Loucy (cell line): Measurements from ENCODE around the gene OLFM1.

Source experiments
- H2AFZ ChIP-seq: fragments of 200-600 bp; sonication (generic); 2 replicates; pipeline ENCODE4 v1.6.0; 2016; ENCODE audit warnings: antibody characterized with exemption, mild to moderate bottlenecking, low read length, moderate library complexity
- H3F3A ChIP-seq: fragments of 200-600 bp; 2 replicates; pipeline ENCODE4 v1.6.0; 2016; ENCODE audit warnings: antibody characterized with exemption, low read depth, mild to moderate bottlenecking
- H3K27me3 ChIP-seq: fragments of 200-600 bp; sonication (generic); 2 replicates; pipeline ENCODE4 v1.6.1; 2014; ENCODE audit warnings: low read length, mild to moderate bottlenecking; ENCODE audit not compliant: insufficient read depth, poor library complexity, severe bottlenecking
- H3K36me3 ChIP-seq: fragments of 200-600 bp; sonication (generic); 2 replicates; pipeline ENCODE4 v1.6.1; 2016; ENCODE audit warnings: low read length; ENCODE audit not compliant: insufficient read depth
- H3K4me1 ChIP-seq: fragments of 200-600 bp; sonication (generic); 2 replicates; pipeline ENCODE4 v1.5.1; 2014; ENCODE audit warnings: low read length, mild to moderate bottlenecking; ENCODE audit not compliant: insufficient read depth, poor library complexity, severe bottlenecking
- H3K4me2 ChIP-seq: fragments of 200-600 bp; sonication (generic); 2 replicates; pipeline ENCODE4 v1.6.0; 2014; ENCODE audit warnings: antibody characterized with exemption, low read length, low read depth, mild to moderate bottlenecking; ENCODE audit not compliant: poor library complexity, severe bottlenecking
- H3K4me3 ChIP-seq: fragments of 200-600 bp; sonication (generic); 2 replicates; pipeline ENCODE4 v1.5.1; 2014; ENCODE audit warnings: low read length, mild to moderate bottlenecking, mixed read lengths; ENCODE audit not compliant: poor library complexity, severe bottlenecking
- H3K79me2 ChIP-seq: fragments of 200-600 bp; sonication (generic); 2 replicates; pipeline ENCODE4 v1.6.1; 2014; ENCODE audit warnings: low read length; ENCODE audit not compliant: insufficient read depth
- H3K9ac ChIP-seq: fragments of 200-600 bp; sonication (generic); 2 replicates; pipeline ENCODE4 v1.6.0; 2014; ENCODE audit warnings: mild to moderate bottlenecking, low read depth, low read length, moderate library complexity; ENCODE audit not compliant: poor library complexity, severe bottlenecking
- H3K9me2 ChIP-seq: fragments of 200-600 bp; sonication (generic); replicated peaks from 2 replicates; pipeline ENCODE4 v1.6.1; 2016; ENCODE audit warnings: low read depth, low read length, mixed read lengths
- H3K9me3 ChIP-seq: fragments of 200-600 bp; sonication (generic); 2 replicates; pipeline ENCODE4 v1.6.1; 2014; ENCODE audit warnings: mild to moderate bottlenecking, antibody characterized with exemption, low read length, low read depth; ENCODE audit not compliant: insufficient read depth
- H4K20me1 ChIP-seq: fragments of 200-600 bp; sonication (generic); 2 replicates; pipeline ENCODE4 v1.6.0; 2014; ENCODE audit warnings: antibody characterized with exemption, low read length, mild to moderate bottlenecking; ENCODE audit not compliant: insufficient read depth, poor library complexity, severe bottlenecking
- EZH2phosphoT487 ChIP-seq: fragments of 200-600 bp; IDR thresholded peaks from 2 replicates; pipeline ENCODE4 v1.6.1; 2018; ENCODE audit warnings: antibody characterized with exemption, mild to moderate bottlenecking, moderate library complexity, borderline replicate concordance
- TF ChIP-seq, protein P1 (sequence below): fragments of 200-600 bp; sonication (generic); conservative IDR thresholded peaks from 2 replicates; pipeline ENCODE4 v1.5.1; 2014; ENCODE audit warnings: mild to moderate bottlenecking, antibody characterized with exemption, low read length

Gene OLFM1

DNA sequence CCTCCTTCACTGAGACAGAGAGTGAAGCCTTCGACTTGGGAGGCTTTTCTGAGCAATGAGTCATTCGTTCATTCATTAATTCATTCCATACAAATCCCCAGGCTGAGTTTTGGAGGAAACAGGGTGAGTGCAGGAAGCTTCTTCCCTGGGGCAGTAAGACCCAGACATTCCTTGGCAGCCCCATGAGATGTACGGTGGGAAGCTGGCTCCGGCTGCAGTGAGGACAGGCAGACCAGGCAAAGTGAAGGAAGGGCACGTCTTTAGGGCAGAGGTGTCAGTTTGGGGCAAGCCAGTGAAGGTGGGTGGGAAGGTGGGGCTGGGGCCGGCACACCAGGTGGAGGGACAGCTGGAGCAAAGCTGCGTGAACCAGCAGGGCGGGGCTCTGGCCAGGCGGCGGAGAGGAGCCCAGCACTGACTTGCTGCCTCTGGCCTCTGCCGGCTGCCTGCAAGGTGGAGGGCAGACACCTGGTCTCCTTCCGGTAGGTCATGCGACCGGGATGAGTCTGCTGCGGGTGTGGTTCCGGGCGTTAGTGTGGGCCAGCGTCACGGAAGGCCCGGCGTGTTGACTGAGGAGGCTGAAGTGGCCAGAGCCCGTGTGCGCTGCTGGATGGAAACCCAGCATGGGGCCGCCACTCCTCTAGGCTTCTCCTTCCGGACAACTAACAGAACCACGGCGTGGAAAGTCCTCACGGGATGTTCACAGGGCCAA is 16.6 kb downstream of the OLFM1 start:
- Histone ChIP-seq H4K20me1 (no peaks in the 10 kb centered on the region), H2AFZ (no peak overlapping the region), H3K9ac (no peak overlapping the region), H3K36me3 (no peaks in the 10 kb centered on the region), H3K4me2 (no peak overlapping the region), H3F3A (no peaks in the 10 kb centered on the region), H3K79me2 (no peaks in the 10 kb centered on the region), H3K9me3 (no peaks in the 10 kb centered on the region; the same call in 1 of the 2 replicates), H3K4me3 (no peak overlapping the region), H3K27me3 (no peaks in the 10 kb centered on the region), H3K4me1 (no peaks in the 10 kb centered on the region), H3K9me2 (no peaks in the 10 kb centered on the region)
- TF ChIP-seq EZH2phosphoT487 = no peak
- TF ChIP-seq, protein P1, sequence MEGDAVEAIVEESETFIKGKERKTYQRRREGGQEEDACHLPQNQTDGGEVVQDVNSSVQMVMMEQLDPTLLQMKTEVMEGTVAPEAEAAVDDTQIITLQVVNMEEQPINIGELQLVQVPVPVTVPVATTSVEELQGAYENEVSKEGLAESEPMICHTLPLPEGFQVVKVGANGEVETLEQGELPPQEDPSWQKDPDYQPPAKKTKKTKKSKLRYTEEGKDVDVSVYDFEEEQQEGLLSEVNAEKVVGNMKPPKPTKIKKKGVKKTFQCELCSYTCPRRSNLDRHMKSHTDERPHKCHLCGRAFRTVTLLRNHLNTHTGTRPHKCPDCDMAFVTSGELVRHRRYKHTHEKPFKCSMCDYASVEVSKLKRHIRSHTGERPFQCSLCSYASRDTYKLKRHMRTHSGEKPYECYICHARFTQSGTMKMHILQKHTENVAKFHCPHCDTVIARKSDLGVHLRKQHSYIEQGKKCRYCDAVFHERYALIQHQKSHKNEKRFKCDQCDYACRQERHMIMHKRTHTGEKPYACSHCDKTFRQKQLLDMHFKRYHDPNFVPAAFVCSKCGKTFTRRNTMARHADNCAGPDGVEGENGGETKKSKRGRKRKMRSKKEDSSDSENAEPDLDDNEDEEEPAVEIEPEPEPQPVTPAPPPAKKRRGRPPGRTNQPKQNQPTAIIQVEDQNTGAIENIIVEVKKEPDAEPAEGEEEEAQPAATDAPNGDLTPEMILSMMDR = no peak

DNA sequence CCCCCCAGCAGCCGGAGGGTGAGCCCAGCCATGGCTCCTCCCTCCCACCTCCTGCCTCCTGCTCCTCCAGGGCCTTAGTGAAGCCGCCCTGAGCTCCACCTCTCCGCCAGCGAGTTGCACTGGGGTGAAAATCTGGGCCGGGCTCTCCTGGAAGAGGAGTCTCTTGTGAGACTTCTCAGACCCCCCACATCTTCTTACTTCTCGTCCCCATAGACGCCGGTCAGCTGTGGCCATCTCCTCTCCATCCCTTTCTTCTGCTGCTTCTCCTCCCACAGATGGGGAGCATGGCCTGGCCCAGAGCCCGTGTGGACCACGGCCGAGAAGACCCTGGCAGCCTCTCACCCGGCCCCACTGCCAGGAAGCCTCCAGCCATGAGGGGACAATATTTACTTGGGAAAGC is 17.3 kb downstream of the OLFM1 start:
- no peak overlapping the region for H2AFZ ChIP-seq

DNA sequence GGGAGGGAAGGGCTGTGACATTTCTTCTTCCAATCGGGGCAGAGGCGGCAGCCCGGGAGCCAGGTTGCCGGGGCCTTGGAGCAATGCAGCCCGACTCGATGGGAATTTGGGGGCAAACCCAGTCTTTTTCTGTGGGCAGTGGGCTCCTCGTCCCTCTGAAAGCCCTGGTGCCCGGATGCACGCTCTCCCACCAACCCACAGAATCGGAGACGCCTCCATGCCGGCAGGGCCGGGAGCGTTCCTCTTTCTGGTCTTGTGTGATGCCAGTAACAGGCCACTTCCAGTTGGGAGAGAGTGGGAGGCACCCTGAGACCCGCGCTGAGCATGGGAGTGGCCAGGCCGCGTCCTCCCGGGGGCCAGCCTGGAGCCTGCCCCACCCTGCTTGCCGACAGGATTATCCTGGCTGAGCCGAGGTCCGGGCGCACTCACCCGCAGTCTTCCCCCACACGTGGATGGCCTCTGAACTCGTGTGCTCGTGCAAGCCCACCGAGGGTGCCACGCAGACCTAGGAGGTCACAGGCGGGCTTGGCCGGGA is 17.8 kb downstream of the OLFM1 start:
- H3K4me1 ChIP-seq = no peaks in the 10 kb centered on the region
- H4K20me1 ChIP-seq = no peaks in the 10 kb centered on the region
- H3K79me2 ChIP-seq = no peaks in the 10 kb centered on the region
- no peaks in the 10 kb centered on the region for H3K27me3 ChIP-seq
- no peak overlapping the region for H3K4me2 ChIP-seq
- no peaks in the 10 kb centered on the region for H3K36me3 ChIP-seq
- no peak overlapping the region for H3K9ac ChIP-seq
- TF ChIP-seq, protein P1 = no peak
- TF ChIP-seq EZH2phosphoT487 = no peak
- no peaks in the 10 kb centered on the region for H3F3A ChIP-seq
- no peak overlapping the region for H3K4me3 ChIP-seq
- no peaks in the 10 kb centered on the region; the same call in 1 of the 2 replicates for H3K9me3 ChIP-seq
- no peak overlapping the region for H2AFZ ChIP-seq
- H3K9me2 ChIP-seq = no peaks in the 10 kb centered on the region

More for the DNA sequence above, 17.3 kb downstream of the OLFM1 start:
- Histone ChIP-seq H3K9me2 (no peaks in the 10 kb centered on the region), H3K4me3 (no peak overlapping the region), H3K4me2 (no peak overlapping the region), H4K20me1 (no peaks in the 10 kb centered on the region), H3K4me1 (no peaks in the 10 kb centered on the region), H3K9me3 (no peaks in the 10 kb centered on the region; the same call in 1 of the 2 replicates), H3F3A (no peaks in the 10 kb centered on the region), H3K27me3 (no peaks in the 10 kb centered on the region), H3K36me3 (no peaks in the 10 kb centered on the region), H3K79me2 (no peaks in the 10 kb centered on the region), H3K9ac (no peak overlapping the region)
- TF ChIP-seq, protein P1 = no peak
- TF ChIP-seq EZH2phosphoT487 = no peak
